ENCODE data around the gene KIAA1549. TPM values are rescaled to one million over a fixed set of nuclear protein-coding genes. Genes with fewer than 3 reads are reported as not detected.

KIAA1549 gene
- total and polyA plus RNA-seq, 2 of the 8 experiments (the other 6 are each of a cell fraction or from before 2014, with no cell fraction given) = 6.5 to 17.3 TPM

DNA sequence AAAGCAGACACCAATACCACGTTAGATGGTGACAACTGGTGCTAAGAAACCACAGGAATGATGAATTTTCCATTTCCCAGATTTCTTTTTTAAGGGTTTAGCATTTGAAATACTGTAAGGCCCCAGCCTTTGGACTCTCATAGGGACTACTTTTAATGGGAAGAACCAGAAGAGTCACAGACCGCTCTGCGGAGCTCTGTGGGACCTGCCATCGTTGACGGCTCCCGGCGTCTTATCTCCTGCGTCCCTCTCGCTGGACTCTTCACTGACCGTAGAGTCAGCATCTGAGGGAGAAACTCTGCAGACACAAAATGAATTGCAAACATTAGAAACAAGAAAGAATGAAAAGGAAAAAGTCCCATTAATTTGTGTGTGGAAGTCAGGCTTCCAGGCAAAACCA is 101.8 kb downstream of the KIAA1549 start (continued):
- TF ChIP-seq BRCA1 (IDR thresholded peaks at IDR 0.05; ENCODE audit: low read depth, low read length) (no peak), CBX8 (IDR thresholded peaks at IDR 0.05; ENCODE audit: borderline replicate concordance, low read depth, low read length) (no peak), TCF12 (IDR thresholded peaks at IDR 0.05; ENCODE audit: low read depth, low read length) (no peak), TAF7 (optimal IDR thresholded peaks at IDR 0.05; ENCODE audit: borderline replicate concordance, low read depth, low read length) (no peak), FOSL1 (IDR thresholded peaks at IDR 0.05; ENCODE audit: insufficient read depth, low read depth, low read length) (no peak)

Data from H1 (cell line).